Gastrocnemius medialis (tissue), 4 donors: ENCODE measurements around the gene SHISAL2B. TPM values are rescaled to one million over a fixed set of nuclear protein-coding genes. Genes with fewer than 3 reads are reported as not detected.
"Not testable (repeated sequence)": the region's sequence is repeated elsewhere in the genome, so short reads cannot be mapped to it uniquely, and the experiment has no call there.

Experiments used
- ATAC-seq, 2 donors: fragments of 150-250 bp; one replicate each; pipeline ENCODE4 v1.9.1; 2016
- DNase-seq, 2 donors: peaks; one replicate each; pipeline ENCODE4 v3.0.0-alpha.2; 2019
- H3K27ac ChIP-seq, 4 donors: fragments of 200-600 bp; sonication (generic); 1 replicate in 1 of 4; 2 replicates in 3 of 4; pipeline ENCODE4 v1.5.1; 2016 to 2018; ENCODE audit warnings: mild to moderate bottlenecking in 2 of 4, moderate library complexity in 1 of 4
- H3K27me3 ChIP-seq, 3 donors: fragments of 200-600 bp; sonication (generic) in 2 of 3; 1 replicate in 1 of 3; 2 replicates in 2 of 3; pipeline versions ENCODE4 v1.5.1 to v1.6.0; 2016 to 2019; ENCODE audit warnings: mild to moderate bottlenecking in 1 of 3, moderate library complexity in 1 of 3
- H3K36me3 ChIP-seq, 2 donors: fragments of 200-600 bp; sonication (generic) in 1 of 2; one replicate each; pipeline ENCODE4 v1.5.1; 2017 to 2018
- H3K4me1 ChIP-seq, 2 donors: fragments of 200-600 bp; sonication (generic) in 1 of 2; one replicate each; pipeline ENCODE4 v1.5.1; 2016 to 2017; ENCODE audit warnings: mild to moderate bottlenecking in 2 of 2
- H3K4me3 ChIP-seq, 4 donors: fragments of 200-600 bp; sonication (generic) in 3 of 4; 1 replicate in 1 of 4; 2 replicates in 3 of 4; pipeline ENCODE4 v1.5.1; 2016 to 2019; ENCODE audit warnings: mild to moderate bottlenecking in 2 of 4
- H3K9me3 ChIP-seq, 3 donors: fragments of 200-600 bp; sonication (generic) in 2 of 3; 1 replicate in 1 of 3; 2 replicates in 2 of 3; pipeline ENCODE4 v1.5.1; 2016 to 2019
- POLR2A ChIP-seq, 2 donors: fragments of 450-650 bp; IDR thresholded peaks; one replicate each; pipeline ENCODE4 v1.6.1; 2017; ENCODE audit warnings: antibody characterized with exemption in 2 of 2, mild to moderate bottlenecking in 2 of 2, moderate library complexity in 2 of 2
- in situ Hi-C, 4 donors: fragments of 200-750 bp; cut with MboI; loops; one replicate each; pipeline versions ENCODE4 v1.15.0 to v1.8.0; 2017; ENCODE audit warnings: low sequenced_read_pairs in 4 of 4
- intact Hi-C: fragments of 100-400 bp; cut with DNase I; formaldehyde crosslinking; loops from one replicate; pipeline ENCODE4 v1.15.1; 2023; ENCODE audit warnings: low total_unique reads
- total RNA-seq, 4 donors: library from RNA; depleted of rRNA; stranded (reverse); fragments of >200 nt; gene quantifications; one replicate each; pipeline versions ENCODE4 v1.1.0 to v1.2.3, GENCODE V29; 2016
- TF ChIP-seq, protein P1 (sequence below), 5 experiments: fragments of 450-650 bp in 3 of 5; fragments of 200-600 bp in 2 of 5; sonication (generic) in 2 of 5; IDR thresholded peaks in 4 of 5; conservative IDR thresholded peaks in 1 of 5; 1 replicate in 4 of 5; 2 replicates in 1 of 5; pipeline ENCODE4 v1.5.1; 2016 to 2019; ENCODE audit warnings: antibody characterized with exemption in 5 of 5, mild to moderate bottlenecking in 3 of 5, moderate library complexity in 3 of 5

Gene SHISAL2B
- total RNA-seq, 4 donors from 2014 or later = not detected

DNA sequence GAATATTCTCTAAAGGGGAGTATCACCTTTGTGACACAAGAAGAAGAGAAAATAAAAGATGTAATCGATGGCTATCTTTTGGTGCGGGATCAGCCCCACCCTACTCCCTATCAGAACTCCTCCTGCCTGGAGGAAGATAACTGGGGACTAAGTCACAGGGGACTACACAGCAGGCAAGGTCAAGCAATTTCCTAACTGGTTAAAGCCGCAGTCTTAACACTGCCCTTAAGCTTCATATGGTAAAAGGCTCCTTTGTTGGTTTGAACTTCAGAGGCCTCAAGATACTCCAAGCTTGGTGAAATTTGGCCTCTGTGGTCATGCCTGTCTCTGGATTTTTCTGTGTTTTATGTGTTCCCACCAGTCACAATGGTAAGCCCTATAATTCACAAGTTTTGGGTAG is 1.3 kb upstream of the SHISAL2B start:
- Histone ChIP-seq H3K9me3 (no peaks in the 10 kb centered on the region), H3K4me1 (peaks cover 0 to 12% of the 10 kb centered on the region in 2 donors), H3K36me3 (no peaks in the 10 kb centered on the region), H3K4me3 (no peak overlapping the region), H3K27me3 (peaks cover 5 to 16% (median 9%) of the 10 kb centered on the region in 3 donors), H3K27ac (no peak overlapping the region)
- ATAC-seq = no peak
- in situ Hi-C loops (no loop called here), intact Hi-C loops (no loop called here)
- no peak for TF ChIP-seq POLR2A (IDR thresholded peaks at IDR 0.05)
- TF ChIP-seq, protein P1, sequence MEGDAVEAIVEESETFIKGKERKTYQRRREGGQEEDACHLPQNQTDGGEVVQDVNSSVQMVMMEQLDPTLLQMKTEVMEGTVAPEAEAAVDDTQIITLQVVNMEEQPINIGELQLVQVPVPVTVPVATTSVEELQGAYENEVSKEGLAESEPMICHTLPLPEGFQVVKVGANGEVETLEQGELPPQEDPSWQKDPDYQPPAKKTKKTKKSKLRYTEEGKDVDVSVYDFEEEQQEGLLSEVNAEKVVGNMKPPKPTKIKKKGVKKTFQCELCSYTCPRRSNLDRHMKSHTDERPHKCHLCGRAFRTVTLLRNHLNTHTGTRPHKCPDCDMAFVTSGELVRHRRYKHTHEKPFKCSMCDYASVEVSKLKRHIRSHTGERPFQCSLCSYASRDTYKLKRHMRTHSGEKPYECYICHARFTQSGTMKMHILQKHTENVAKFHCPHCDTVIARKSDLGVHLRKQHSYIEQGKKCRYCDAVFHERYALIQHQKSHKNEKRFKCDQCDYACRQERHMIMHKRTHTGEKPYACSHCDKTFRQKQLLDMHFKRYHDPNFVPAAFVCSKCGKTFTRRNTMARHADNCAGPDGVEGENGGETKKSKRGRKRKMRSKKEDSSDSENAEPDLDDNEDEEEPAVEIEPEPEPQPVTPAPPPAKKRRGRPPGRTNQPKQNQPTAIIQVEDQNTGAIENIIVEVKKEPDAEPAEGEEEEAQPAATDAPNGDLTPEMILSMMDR (IDR thresholded peaks at IDR 0.05 in 4 of 5, conservative IDR thresholded peaks at IDR 0.05 in 1 of 5) = no peak
- no peak for DNase-seq

DNA sequence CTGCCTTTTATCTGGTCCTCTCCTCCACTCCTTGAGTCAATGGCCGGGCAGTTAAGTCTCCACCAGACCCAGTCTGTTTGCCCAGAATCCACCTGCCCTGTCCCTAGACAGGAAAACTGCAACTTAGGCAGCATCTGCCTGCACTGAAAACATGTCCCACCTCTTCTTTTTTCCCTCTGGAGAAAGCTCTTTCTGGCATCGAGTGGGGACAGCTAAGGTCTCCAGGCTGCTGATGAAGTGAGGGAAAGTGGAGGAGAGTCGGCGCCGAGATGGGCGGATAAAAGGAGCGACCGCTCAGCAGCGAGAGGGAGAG is 243 bp upstream of the SHISAL2B start:
- ATAC-seq = no peak
- no peaks in the 10 kb centered on the region for H3K36me3 ChIP-seq
- peaks cover 5 to 16% (median 9%) of the 10 kb centered on the region in 3 donors for H3K27me3 ChIP-seq
- in situ Hi-C loops = no loop called here
- H3K4me1 ChIP-seq = peaks cover 0 to 12% of the 10 kb centered on the region in 2 donors
- H3K9me3 ChIP-seq = no peaks in the 10 kb centered on the region
- H3K27ac ChIP-seq = no peak overlapping the region
- DNase-seq = no peak
- TF ChIP-seq POLR2A (IDR thresholded peaks at IDR 0.05) = no peak
- TF ChIP-seq, protein P1 (IDR thresholded peaks at IDR 0.05 in 4 of 5, conservative IDR thresholded peaks at IDR 0.05 in 1 of 5) = no peak
- intact Hi-C loops = no loop called here
- peak overlapping the region; percentile 46 to 52 (median 50) for H3K4me3 ChIP-seq

DNA sequence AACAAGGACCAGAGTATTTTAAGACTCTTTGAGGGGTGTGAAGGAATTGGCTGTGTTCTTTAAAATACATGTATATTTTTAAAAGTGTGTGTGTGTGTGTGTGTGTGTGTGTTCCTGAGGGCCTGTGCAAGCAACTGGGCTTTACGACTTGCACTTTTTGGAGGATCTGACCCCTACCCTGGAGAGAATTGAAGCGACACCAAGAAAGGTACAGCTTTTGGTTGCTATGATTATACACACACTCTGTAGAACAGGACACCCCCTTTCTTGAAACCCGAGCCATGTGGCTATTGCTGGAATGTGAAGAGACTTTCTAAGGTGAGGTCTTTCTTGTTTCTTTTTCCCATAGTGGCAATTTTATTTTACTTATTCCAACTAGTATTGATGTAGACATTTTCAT is 988 bp downstream of the SHISAL2B start:
- peak overlapping the region in 2 of 4 donors; percentile 46 to 50 for H3K4me3 ChIP-seq
- in situ Hi-C loops = no loop called here
- H3K27ac ChIP-seq = no peak overlapping the region
- no peaks in the 10 kb centered on the region for H3K9me3 ChIP-seq
- TF ChIP-seq, protein P1 (IDR thresholded peaks at IDR 0.05 in 4 of 5, conservative IDR thresholded peaks at IDR 0.05 in 1 of 5) = no peak
- TF ChIP-seq POLR2A (IDR thresholded peaks at IDR 0.05) = no peak
- DNase-seq (no peak), ATAC-seq (no peak)
- H3K36me3 ChIP-seq = no peaks in the 10 kb centered on the region
- peaks cover 0 to 12% of the 10 kb centered on the region in 2 donors for H3K4me1 ChIP-seq
- peaks cover 5 to 16% (median 9%) of the 10 kb centered on the region in 3 donors for H3K27me3 ChIP-seq
- intact Hi-C loops = no loop called here

DNA sequence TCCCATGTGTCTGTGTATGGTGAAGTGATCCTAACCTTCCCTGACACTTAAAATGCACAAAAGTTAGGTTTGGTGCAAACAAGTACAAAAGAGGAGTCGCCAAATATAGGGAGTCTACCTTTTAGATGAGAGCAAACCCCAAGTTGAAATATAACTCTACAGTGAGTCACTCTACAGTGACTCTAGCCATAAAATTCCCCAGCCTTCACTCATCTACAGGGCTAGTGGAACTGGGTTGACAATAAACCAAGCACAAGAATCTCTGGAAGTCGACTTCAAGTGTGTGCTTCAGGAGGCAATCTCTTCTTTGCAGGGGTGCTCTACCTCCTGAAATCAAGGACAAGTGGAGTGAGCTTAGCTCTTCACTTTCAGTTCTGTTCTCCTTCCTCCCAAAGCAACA is 3.3 kb downstream of the SHISAL2B start:
- in situ Hi-C loops = no loop called here
- Histone ChIP-seq H3K27ac (no peak overlapping the region), H3K4me1 (peaks cover 0 to 12% of the 10 kb centered on the region in 2 donors), H3K27me3 (peaks cover 5 to 16% (median 9%) of the 10 kb centered on the region in 3 donors), H3K4me3 (no peak overlapping the region), H3K9me3 (no peaks in the 10 kb centered on the region), H3K36me3 (no peaks in the 10 kb centered on the region)
- no peak for TF ChIP-seq POLR2A (IDR thresholded peaks at IDR 0.05)
- TF ChIP-seq, protein P1 (IDR thresholded peaks at IDR 0.05 in 4 of 5, conservative IDR thresholded peaks at IDR 0.05 in 1 of 5) = no peak
- ATAC-seq = no peak
- no peak for DNase-seq
- intact Hi-C loops = no loop called here

DNA sequence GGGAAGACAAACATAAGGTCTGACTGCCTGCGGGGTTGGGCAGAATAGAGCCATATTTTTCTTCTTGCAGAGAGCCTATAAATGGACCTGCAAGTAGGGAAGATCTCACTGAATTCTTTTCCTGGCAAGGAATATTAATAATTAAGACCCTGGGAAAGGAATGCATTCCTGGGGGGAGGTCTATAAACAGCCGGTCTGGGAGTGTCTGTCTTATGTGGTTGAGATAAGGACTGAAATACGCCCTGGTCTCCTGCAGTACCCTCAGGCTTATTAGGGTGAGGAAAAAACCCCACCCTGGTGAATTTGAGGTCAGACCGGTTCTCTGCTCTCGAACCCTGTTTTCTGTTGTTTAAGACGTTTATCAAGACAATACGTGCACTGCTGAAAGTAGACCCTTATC is 6.1 kb downstream of the SHISAL2B start:
- H3K27me3 ChIP-seq, H3K27ac ChIP-seq, ATAC-seq, in situ Hi-C loops, H3K4me3 ChIP-seq, H3K36me3 ChIP-seq, H3K9me3 ChIP-seq, intact Hi-C loops, DNase-seq, H3K4me1 ChIP-seq: not testable (repeated sequence)
